Measurements from ENCODE around the gene OAF. TPM values are rescaled to one million over a fixed set of nuclear protein-coding genes. Genes with fewer than 3 reads are reported as not detected.
"Not testable (repeated sequence)": the region's sequence is repeated elsewhere in the genome, so short reads cannot be mapped to it uniquely, and the experiment has no call there.

The OAF gene
- total RNA-seq, 1 donor from 2014 or later: 17.8 TPM

DNA sequence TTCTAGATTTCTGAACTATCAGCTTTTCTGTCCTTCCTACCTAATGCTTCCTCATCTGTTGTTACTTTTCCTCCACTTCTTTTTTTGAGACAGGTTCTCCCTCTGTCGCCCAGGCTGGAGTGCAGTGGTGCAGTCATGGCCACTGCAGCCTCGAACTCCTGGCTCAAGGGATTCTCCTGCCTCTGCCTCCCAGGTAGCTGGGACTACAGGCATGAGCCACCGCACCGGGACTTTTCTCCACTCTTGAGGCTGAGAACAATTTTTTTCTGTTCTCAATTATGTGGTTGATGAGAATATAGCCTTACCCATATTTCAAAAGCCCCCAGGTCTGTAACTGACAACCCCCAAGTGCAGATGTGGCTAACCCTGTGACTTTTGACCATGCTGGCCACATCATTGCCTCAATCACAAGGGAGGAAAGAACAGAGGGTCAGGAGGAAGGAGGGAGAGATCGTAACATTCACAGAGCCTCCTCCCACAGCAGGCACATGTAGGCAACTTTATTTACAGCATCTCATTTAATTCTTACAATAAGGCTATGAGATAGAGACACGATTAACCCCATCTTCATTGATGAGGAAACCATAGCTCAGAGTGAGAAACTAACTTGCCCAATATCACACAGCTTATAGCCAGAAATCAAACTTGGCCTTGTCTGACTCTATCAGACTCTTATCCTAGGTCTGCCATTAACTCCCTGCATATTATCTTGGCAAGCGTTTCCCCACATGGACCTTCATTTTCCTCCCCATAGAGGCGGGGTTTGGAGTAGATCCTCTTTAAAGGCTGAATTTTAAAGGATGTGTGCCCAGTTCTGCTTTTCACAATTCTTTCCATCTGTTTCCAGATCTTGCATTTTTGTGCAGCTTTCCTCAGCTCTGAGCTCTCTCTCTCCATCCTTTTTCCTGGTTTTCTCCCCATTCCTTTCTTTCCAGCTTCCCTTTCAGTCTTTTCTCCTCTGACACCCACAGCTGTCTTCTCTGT, 38.7 kb downstream of the OAF start:
- TF ChIP-seq, protein P1, sequence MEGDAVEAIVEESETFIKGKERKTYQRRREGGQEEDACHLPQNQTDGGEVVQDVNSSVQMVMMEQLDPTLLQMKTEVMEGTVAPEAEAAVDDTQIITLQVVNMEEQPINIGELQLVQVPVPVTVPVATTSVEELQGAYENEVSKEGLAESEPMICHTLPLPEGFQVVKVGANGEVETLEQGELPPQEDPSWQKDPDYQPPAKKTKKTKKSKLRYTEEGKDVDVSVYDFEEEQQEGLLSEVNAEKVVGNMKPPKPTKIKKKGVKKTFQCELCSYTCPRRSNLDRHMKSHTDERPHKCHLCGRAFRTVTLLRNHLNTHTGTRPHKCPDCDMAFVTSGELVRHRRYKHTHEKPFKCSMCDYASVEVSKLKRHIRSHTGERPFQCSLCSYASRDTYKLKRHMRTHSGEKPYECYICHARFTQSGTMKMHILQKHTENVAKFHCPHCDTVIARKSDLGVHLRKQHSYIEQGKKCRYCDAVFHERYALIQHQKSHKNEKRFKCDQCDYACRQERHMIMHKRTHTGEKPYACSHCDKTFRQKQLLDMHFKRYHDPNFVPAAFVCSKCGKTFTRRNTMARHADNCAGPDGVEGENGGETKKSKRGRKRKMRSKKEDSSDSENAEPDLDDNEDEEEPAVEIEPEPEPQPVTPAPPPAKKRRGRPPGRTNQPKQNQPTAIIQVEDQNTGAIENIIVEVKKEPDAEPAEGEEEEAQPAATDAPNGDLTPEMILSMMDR (IDR thresholded peaks at IDR 0.05): no peak
- H3K27ac ChIP-seq: no peak overlapping the region
- no peak for ATAC-seq

DNA sequence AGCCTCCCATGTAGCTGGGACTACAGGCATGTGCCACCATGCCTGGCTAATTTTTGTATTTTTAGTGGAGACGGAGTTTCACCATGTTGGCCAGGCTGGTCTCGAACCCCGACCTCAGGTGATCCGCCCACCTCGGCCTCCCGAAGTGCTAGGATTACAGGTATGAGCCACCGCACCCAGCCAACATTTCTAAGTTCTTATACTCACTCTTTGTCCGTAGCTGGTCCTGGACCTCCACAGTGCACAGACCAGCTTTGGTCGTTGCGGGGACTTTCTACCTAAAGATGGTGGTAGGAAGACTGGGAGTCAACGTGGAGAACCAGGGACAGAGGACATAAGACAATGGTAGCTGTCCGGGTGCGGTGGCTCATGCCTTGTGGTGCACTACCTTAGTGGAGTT, 42.5 kb downstream of the OAF start:
- ATAC-seq; H3K27ac ChIP-seq; H3K4me3 ChIP-seq; H3K9me3 ChIP-seq; DNase-seq; H3K4me1 ChIP-seq; intact Hi-C loops (cut with DNase I); H3K36me3 ChIP-seq: not testable (repeated sequence)
- H3K27me3 ChIP-seq (ENCODE audit: low read depth): peaks cover 54% of the 10 kb centered on the region

More for the DNA sequence above, 38.7 kb downstream of the OAF start:
- Histone ChIP-seq H3K27me3 (ENCODE audit: low read depth) (peaks cover 52% of the 10 kb centered on the region), H3K36me3 (no peaks in the 10 kb centered on the region), H3K9me3 (no peaks in the 10 kb centered on the region), H3K4me1 (no peaks in the 10 kb centered on the region), H3K4me3 (no peak overlapping the region)
- DNase-seq: no peak
- intact Hi-C loops (cut with DNase I): loop anchor here (10.0 kb wide), 1 partner anchor 55 kb away; no protein-coding TSS in a partner anchor

GRCh38 chr11:120254788-120255518, 44.1 kb downstream of the OAF start:
- TF ChIP-seq, protein P1 (IDR thresholded peaks at IDR 0.05): no peak
- DNase-seq (no peak), ATAC-seq (no peak)
- H3K27me3 ChIP-seq (ENCODE audit: low read depth): peaks cover 43% of the 10 kb centered on the region
- intact Hi-C loops (cut with DNase I): no loop called here
- H3K4me3 ChIP-seq: no peak overlapping the region
- no peaks in the 10 kb centered on the region for H3K9me3 ChIP-seq
- H3K4me1 ChIP-seq: no peaks in the 10 kb centered on the region
- H3K27ac ChIP-seq: no peak overlapping the region
- no peaks in the 10 kb centered on the region for H3K36me3 ChIP-seq

GRCh38 chr11:120255519-120255866, 44.7 kb downstream of the OAF start:
- Histone ChIP-seq H3K36me3 (no peaks in the 10 kb centered on the region), H3K4me1 (no peaks in the 10 kb centered on the region), H3K27me3 (ENCODE audit: low read depth) (peaks cover 42% of the 10 kb centered on the region), H3K9me3 (no peaks in the 10 kb centered on the region), H3K27ac (no peak overlapping the region), H3K4me3 (no peak overlapping the region)
- no peak for ATAC-seq
- TF ChIP-seq, protein P1 (IDR thresholded peaks at IDR 0.05): no peak
- intact Hi-C loops (cut with DNase I): no loop called here
- no peak for DNase-seq

- H3K4me3 ChIP-seq: no peak overlapping the region
- peaks cover 42% of the 10 kb centered on the region for H3K27me3 ChIP-seq (ENCODE audit: low read depth)
- H3K27ac ChIP-seq: no peak overlapping the region
- no peaks in the 10 kb centered on the region for H3K4me1 ChIP-seq
- DNase-seq (no peak), ATAC-seq (no peak)
- TF ChIP-seq, protein P1 (IDR thresholded peaks at IDR 0.05): no peak
- H3K36me3 ChIP-seq: no peaks in the 10 kb centered on the region
- H3K9me3 ChIP-seq: no peaks in the 10 kb centered on the region
- intact Hi-C loops (cut with DNase I): no loop called here
Observed at GRCh38 chr11:120256178-120256577, 45.3 kb downstream of the OAF start.

All from lower lobe of right lung (tissue), 2 donors.